ENCODE measurements around the gene EYS. TPM values are rescaled to one million over a fixed set of nuclear protein-coding genes. Genes with fewer than 3 reads are reported as not detected.

Gene EYS
- total and polyA plus RNA-seq, 2 of the 8 experiments (the other 6 are each of a cell fraction or from before 2014, with no cell fraction given) = 0.05 to 0.13 TPM

DNA sequence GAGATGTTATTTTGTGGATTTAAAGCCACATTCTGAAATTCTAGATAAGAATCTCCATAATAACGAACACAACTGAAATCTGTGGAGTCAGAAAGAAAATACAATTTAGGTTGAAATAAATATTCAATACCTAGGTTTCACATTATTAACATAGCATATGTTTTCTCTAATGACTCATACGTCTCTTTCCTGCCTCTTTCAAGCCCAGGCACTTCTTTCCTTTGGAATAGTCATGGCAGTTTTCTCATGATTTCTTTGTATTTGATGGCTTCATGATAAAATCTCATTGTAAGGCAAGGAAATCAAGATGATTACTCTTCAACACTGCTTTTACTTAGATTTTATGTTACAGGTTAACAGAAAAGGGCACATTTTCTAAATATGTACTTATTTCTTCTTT lies 1267.8 kb downstream of the EYS start (continued):
- TF ChIP-seq POLR2AphosphoS5 (IDR thresholded peaks at IDR 0.05; ENCODE audit: low read depth, low read length) (no peak), KDM1A (IDR thresholded peaks at IDR 0.05; ENCODE audit: borderline replicate concordance, low read length) (no peak), SP1 (IDR thresholded peaks at IDR 0.05; ENCODE audit: low read depth, low read length) (no peak), FOSL1 (IDR thresholded peaks at IDR 0.05; ENCODE audit: insufficient read depth, low read depth, low read length) (no peak), NANOG (IDR thresholded peaks at IDR 0.05; ENCODE audit: insufficient read depth, low read depth, low read length, poor library complexity, severe bottlenecking) (no peak)

Measured in H1 (cell line).